ENCODE measurements around the gene TSSK3. TPM values are rescaled to one million over a fixed set of nuclear protein-coding genes. Genes with fewer than 3 reads are reported as not detected.

Gene TSSK3
- total RNA-seq, 1 experiment from 2014 or later, result 1.8 TPM

DNA sequence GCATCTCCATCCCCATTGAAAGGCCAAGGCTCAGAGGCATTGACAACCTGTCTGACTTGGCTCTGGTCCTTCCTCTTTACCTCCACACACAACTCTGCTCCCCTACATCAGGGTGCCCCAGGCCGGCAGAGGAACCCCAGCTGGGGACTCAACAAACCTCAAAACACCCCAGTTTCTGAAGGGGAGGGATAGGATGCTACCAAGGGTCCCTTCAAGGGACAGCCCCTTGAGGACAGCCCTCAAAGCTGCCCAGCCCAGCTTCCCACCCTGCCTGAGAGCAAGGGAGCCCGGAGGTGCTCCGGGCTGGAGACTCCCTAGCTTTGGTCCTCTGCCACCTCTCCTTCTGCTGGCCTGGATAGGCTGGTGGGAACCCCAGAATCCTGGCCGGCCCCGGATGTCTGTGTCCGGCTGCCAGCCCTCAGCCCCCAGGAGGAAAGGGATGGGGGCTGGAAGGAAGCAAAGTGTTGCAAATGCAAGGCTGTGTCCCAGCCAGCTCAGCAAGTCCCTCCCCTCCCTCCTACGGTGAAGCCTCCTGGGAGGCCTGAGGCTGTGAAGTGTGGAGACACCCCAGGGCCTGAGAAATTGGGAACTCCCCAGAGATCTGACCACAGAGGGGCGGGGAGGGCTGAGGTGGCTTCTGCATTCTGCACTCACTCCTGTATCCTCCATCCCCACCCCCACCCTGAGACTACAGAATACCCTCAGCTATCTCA is 25.2 kb upstream of the TSSK3 start:
- TF ChIP-seq, protein P1, sequence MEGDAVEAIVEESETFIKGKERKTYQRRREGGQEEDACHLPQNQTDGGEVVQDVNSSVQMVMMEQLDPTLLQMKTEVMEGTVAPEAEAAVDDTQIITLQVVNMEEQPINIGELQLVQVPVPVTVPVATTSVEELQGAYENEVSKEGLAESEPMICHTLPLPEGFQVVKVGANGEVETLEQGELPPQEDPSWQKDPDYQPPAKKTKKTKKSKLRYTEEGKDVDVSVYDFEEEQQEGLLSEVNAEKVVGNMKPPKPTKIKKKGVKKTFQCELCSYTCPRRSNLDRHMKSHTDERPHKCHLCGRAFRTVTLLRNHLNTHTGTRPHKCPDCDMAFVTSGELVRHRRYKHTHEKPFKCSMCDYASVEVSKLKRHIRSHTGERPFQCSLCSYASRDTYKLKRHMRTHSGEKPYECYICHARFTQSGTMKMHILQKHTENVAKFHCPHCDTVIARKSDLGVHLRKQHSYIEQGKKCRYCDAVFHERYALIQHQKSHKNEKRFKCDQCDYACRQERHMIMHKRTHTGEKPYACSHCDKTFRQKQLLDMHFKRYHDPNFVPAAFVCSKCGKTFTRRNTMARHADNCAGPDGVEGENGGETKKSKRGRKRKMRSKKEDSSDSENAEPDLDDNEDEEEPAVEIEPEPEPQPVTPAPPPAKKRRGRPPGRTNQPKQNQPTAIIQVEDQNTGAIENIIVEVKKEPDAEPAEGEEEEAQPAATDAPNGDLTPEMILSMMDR (IDR thresholded peaks at IDR 0.05; ENCODE audit: unreplicated experiment), result no peak
- Mint-ChIP-seq H3K36me3 (ENCODE audit: insufficient read depth, unreplicated experiment) (peaks cover 48% of the 10 kb centered on the region), H3K9me3 (ENCODE audit: low read depth, unreplicated experiment) (no peaks in the 10 kb centered on the region), H3K4me3 (ENCODE audit: low read depth, unreplicated experiment) (peak overlapping the region; percentile 85), H3K27me3 (ENCODE audit: unreplicated experiment) (no peaks in the 10 kb centered on the region), H3K27ac (ENCODE audit: unreplicated experiment) (peak overlapping the region; percentile 54), H3K4me1 (ENCODE audit: low read depth, unreplicated experiment) (peaks cover 59% of the 10 kb centered on the region)
- intact Hi-C loops (cut with micrococcal nuclease; ENCODE audit: unreplicated experiment), result no loop called here
- peak; percentile 18 for DNase-seq
- CTCF ChIA-PET, result interaction anchor here (0.7 to 0.8 kb wide), 2 partner anchors 19 to 157 kb away, joined by 3 read pairs; no protein-coding TSS in a partner anchor
- BruUV-seq (replicated peaks), result no TSS peak

DNA sequence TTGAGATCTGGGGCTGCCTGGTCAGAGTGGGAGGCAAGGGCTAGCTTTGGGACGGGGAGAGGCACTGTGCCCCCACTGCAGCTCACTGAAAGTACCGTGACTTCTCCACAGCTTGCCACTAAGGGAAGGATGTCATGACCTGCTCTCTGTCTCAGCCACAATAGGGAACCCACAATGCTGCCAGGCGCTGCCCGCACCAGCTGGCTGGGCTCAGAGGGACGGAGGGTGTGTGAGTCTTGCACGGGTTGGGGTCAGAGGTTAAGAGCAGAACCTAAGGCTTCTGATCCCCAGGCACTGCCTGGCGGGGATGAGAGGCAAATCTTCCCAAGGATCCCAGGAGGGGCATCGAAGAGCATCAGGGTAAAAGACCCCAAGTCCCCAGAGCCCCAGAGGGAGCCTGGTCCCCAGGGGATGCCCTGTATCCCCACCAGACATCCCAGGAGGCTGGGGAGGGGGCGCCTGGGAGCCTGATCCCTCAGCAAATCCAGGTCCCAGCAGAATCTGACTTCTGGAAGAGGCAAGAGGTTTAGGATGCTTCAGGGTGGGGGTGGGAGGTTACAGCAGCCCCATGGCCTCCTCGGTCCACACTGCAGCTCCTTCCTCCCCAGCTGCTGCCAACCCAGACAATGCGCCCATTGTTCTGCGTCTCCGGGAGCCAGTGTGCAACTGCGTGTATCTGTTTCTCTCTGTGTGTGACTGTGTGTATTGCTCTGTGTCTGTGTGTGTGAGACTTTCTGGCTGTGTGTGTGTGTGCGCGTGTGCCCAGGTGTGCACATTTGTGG is 24.3 kb upstream of the TSSK3 start:
- H3K4me3 Mint-ChIP-seq (ENCODE audit: low read depth, unreplicated experiment), result peak overlapping the region; percentile 13
- CTCF ChIA-PET, result interaction anchor here (0.6 to 0.7 kb wide), 2 partner anchors 158 to 1275 kb away, joined by 3 read pairs; no protein-coding TSS in a partner anchor
- BruUV-seq (replicated peaks), result no TSS peak
- intact Hi-C loops (cut with micrococcal nuclease; ENCODE audit: unreplicated experiment), result no loop called here
- peaks cover 51% of the 10 kb centered on the region for H3K4me1 Mint-ChIP-seq (ENCODE audit: low read depth, unreplicated experiment)
- H3K27ac Mint-ChIP-seq (ENCODE audit: unreplicated experiment), result peak overlapping the region; percentile 48
- no peaks in the 10 kb centered on the region for H3K9me3 Mint-ChIP-seq (ENCODE audit: low read depth, unreplicated experiment)
- peaks cover 40% of the 10 kb centered on the region for H3K36me3 Mint-ChIP-seq (ENCODE audit: insufficient read depth, unreplicated experiment)
- TF ChIP-seq, protein P1 (IDR thresholded peaks at IDR 0.05; ENCODE audit: unreplicated experiment), result no peak
- H3K27me3 Mint-ChIP-seq (ENCODE audit: unreplicated experiment), result no peaks in the 10 kb centered on the region
- peak; percentile 70 for DNase-seq

DNA sequence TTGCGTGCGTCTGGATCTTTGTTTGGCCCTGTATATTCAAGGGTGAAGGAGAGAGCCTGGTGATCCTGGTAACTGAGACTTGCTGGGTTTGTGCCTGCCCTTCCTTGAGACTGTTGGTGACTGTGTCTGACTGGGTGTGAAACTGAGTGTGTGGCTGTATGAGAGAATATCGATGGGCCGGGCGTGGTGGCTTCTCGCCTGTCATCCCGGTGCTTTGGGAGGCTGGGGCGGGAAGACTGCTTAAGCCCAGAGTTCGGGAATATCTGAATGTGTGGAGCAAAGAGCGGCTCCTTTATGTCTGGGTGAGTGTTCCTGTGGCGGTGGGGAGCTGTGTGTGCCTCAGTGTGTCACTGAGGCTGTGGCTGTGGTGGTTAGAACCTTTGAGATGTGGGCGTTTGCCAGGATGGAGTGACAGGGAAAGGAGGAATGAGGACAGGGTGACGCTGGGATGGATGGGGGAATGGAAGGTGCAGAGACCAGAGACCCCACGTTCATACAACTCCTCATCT is 23.6 kb upstream of the TSSK3 start:
- Mint-ChIP-seq H3K9me3 (ENCODE audit: low read depth, unreplicated experiment) (no peaks in the 10 kb centered on the region), H3K27ac (ENCODE audit: unreplicated experiment) (peak overlapping the region; percentile 48), H3K4me3 (ENCODE audit: low read depth, unreplicated experiment) (peak overlapping the region; percentile 13), H3K27me3 (ENCODE audit: unreplicated experiment) (no peaks in the 10 kb centered on the region), H3K4me1 (ENCODE audit: low read depth, unreplicated experiment) (peaks cover 45% of the 10 kb centered on the region), H3K36me3 (ENCODE audit: insufficient read depth, unreplicated experiment) (peaks cover 35% of the 10 kb centered on the region)
- CTCF ChIA-PET, result no interaction called here
- BruUV-seq (replicated peaks), result no TSS peak
- intact Hi-C loops (cut with micrococcal nuclease; ENCODE audit: unreplicated experiment), result no loop called here
- DNase-seq, result peak; percentile 23
- TF ChIP-seq, protein P1 (IDR thresholded peaks at IDR 0.05; ENCODE audit: unreplicated experiment), result no peak

DNA sequence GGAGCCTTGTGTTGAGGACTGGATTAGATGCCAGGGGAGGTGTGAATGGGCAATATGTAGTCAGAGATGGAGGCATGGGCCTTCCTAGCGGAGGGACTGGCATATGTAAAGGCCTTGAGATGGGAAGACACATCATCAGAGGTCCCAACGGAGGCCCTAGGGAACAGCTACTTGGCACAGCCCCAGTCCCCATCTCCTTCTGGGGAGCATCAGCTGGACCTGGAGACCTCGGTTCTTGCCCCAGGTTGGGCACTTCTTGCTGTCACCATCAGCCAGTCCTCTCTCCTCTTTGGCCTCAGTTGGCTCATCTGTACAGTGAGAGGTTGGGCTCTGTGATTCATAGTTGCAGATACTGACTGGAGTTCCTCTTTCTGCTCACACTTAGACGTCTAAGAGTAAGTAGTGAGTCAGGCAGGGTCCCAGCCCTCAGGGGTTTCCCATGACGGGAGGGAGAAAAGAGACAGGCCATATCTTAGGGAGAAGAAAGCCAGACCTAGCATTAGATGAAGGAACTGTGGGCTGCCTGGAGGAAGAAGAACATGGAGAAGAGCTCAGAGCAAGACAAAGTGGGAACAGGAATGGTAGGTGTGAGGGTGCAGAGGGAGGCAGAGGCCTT is 22.9 kb upstream of the TSSK3 start:
- DNase-seq, result no peak

More for the DNA sequence above, 22.9 kb upstream of the TSSK3 start:
- Mint-ChIP-seq H3K27me3 (ENCODE audit: unreplicated experiment) (no peaks in the 10 kb centered on the region), H3K9me3 (ENCODE audit: low read depth, unreplicated experiment) (no peaks in the 10 kb centered on the region), H3K27ac (ENCODE audit: unreplicated experiment) (no peak overlapping the region), H3K36me3 (ENCODE audit: insufficient read depth, unreplicated experiment) (peaks cover 28% of the 10 kb centered on the region), H3K4me1 (ENCODE audit: low read depth, unreplicated experiment) (peaks cover 37% of the 10 kb centered on the region), H3K4me3 (ENCODE audit: low read depth, unreplicated experiment) (no peak overlapping the region)
- CTCF ChIA-PET, result no interaction called here
- intact Hi-C loops (cut with micrococcal nuclease; ENCODE audit: unreplicated experiment), result no loop called here
- TF ChIP-seq, protein P1 (IDR thresholded peaks at IDR 0.05; ENCODE audit: unreplicated experiment), result no peak
- no TSS peak for BruUV-seq (replicated peaks)
